ENCODE data around the gene COL4A2. TPM values are rescaled to one million over a fixed set of nuclear protein-coding genes. Genes with fewer than 3 reads are reported as not detected.
"Not testable (repeated sequence)": the region's sequence is repeated elsewhere in the genome, so short reads cannot be mapped to it uniquely, and the experiment has no call there.

The COL4A2 gene
- total and polyA plus RNA-seq, 3 experiments from 2014 or later, result not detected

- H3K27me3 ChIP-seq (ENCODE audit: insufficient read depth, low read length, poor library complexity, severe bottlenecking), result no peaks in the 10 kb centered on the region
- DNase-seq, result no peak
- no peaks in the 10 kb centered on the region for H3K36me3 Mint-ChIP-seq
- H3K9me3 ChIP-seq (ENCODE audit: low read length), result no peaks in the 10 kb centered on the region
- no peaks in the 10 kb centered on the region for H3K4me1 Mint-ChIP-seq
- no peaks in the 10 kb centered on the region for H3K9me3 Mint-ChIP-seq
- no peak overlapping the region for H3K4me3 ChIP-seq (ENCODE audit: low read length)
- ChIA-PET POLR2A (no interaction called here), CTCF (no interaction called here)
- H3K4me1 ChIP-seq (ENCODE audit: insufficient read depth, low read length), result no peaks in the 10 kb centered on the region
- no peak overlapping the region for H3K27ac Mint-ChIP-seq
- H3K36me3 ChIP-seq (ENCODE audit: insufficient read depth, low read length), result no peaks in the 10 kb centered on the region
- H3K27ac ChIP-seq (ENCODE audit: low read depth, low read length), result no peak overlapping the region
- H3K27me3 Mint-ChIP-seq, result peaks cover 4 to 7% of the 10 kb centered on the region in 2 donors
- H3K4me3 Mint-ChIP-seq, result no peak overlapping the region
Observed at GRCh38 chr13:110486061-110486715, 179.1 kb downstream of the COL4A2 start.

GRCh38 chr13:110486880-110487279 is 179.8 kb downstream of the COL4A2 start:
- H3K4me1 ChIP-seq (ENCODE audit: insufficient read depth, low read length); H3K27ac Mint-ChIP-seq; H3K27ac ChIP-seq (ENCODE audit: low read depth, low read length); H3K36me3 ChIP-seq (ENCODE audit: insufficient read depth, low read length); H3K36me3 Mint-ChIP-seq; POLR2A ChIA-PET; DNase-seq; H3K4me3 ChIP-seq (ENCODE audit: low read length); H3K27me3 ChIP-seq (ENCODE audit: insufficient read depth, low read length, poor library complexity, severe bottlenecking); H3K9me3 ChIP-seq (ENCODE audit: low read length); H3K4me1 Mint-ChIP-seq; H3K4me3 Mint-ChIP-seq; H3K27me3 Mint-ChIP-seq; H3K9me3 Mint-ChIP-seq: not testable (repeated sequence)
- CTCF ChIA-PET, result interaction anchor here (1.0 kb wide), 1 partner anchor 31 kb away, joined by 3 read pairs; no protein-coding TSS in a partner anchor

GRCh38 chr13:110490009-110490770 is 183.1 kb downstream of the COL4A2 start:
- ChIA-PET POLR2A (no interaction called here), CTCF (no interaction called here)
- Histone ChIP-seq H3K36me3 (ENCODE audit: insufficient read depth, low read length) (no peaks in the 10 kb centered on the region), H3K4me1 (ENCODE audit: insufficient read depth, low read length) (no peaks in the 10 kb centered on the region), H3K27ac (ENCODE audit: low read depth, low read length) (no peak overlapping the region), H3K9me3 (ENCODE audit: low read length) (no peaks in the 10 kb centered on the region), H3K4me3 (ENCODE audit: low read length) (no peak overlapping the region), H3K27me3 (ENCODE audit: insufficient read depth, low read length, poor library complexity, severe bottlenecking) (no peaks in the 10 kb centered on the region)
- DNase-seq, result no peak
- no peaks in the 10 kb centered on the region for H3K9me3 Mint-ChIP-seq
- H3K27me3 Mint-ChIP-seq, result peaks cover 0 to 2% of the 10 kb centered on the region in 2 donors
- H3K4me1 Mint-ChIP-seq, result no peaks in the 10 kb centered on the region
- H3K27ac Mint-ChIP-seq, result no peak overlapping the region
- no peaks in the 10 kb centered on the region for H3K36me3 Mint-ChIP-seq
- no peak overlapping the region for H3K4me3 Mint-ChIP-seq

- CTCF ChIA-PET, result no interaction called here
- H3K27me3 ChIP-seq (ENCODE audit: insufficient read depth, low read length, poor library complexity, severe bottlenecking), result no peaks in the 10 kb centered on the region
Observed at GRCh38 chr13:110491869-110492678, 185.0 kb downstream of the COL4A2 start.

GRCh38 chr13:110492679-110493593 is 185.9 kb downstream of the COL4A2 start:
- peaks cover 0 to 2% of the 10 kb centered on the region in 2 donors for H3K27me3 Mint-ChIP-seq
- ChIA-PET CTCF (no interaction called here), POLR2A (no interaction called here)
- no peaks in the 10 kb centered on the region for H3K36me3 Mint-ChIP-seq
- H3K27ac ChIP-seq (ENCODE audit: low read depth, low read length), result no peak overlapping the region
- H3K9me3 Mint-ChIP-seq, result peaks cover 0 to 1% (median 0%) of the 10 kb centered on the region in 5 donors
- H3K36me3 ChIP-seq (ENCODE audit: insufficient read depth, low read length), result no peaks in the 10 kb centered on the region
- no peaks in the 10 kb centered on the region for H3K9me3 ChIP-seq (ENCODE audit: low read length)
- no peaks in the 10 kb centered on the region for H3K4me1 ChIP-seq (ENCODE audit: insufficient read depth, low read length)
- no peak overlapping the region for H3K4me3 ChIP-seq (ENCODE audit: low read length)
- H3K4me1 Mint-ChIP-seq, result no peaks in the 10 kb centered on the region
- no peak overlapping the region for H3K27ac Mint-ChIP-seq
- no peak overlapping the region for H3K4me3 Mint-ChIP-seq
- no peaks in the 10 kb centered on the region for H3K27me3 ChIP-seq (ENCODE audit: insufficient read depth, low read length, poor library complexity, severe bottlenecking)
- DNase-seq, result no peak

More at GRCh38 chr13:110491869-110492678, 185.0 kb downstream of the COL4A2 start:
- H3K27ac ChIP-seq (ENCODE audit: low read depth, low read length), result no peak overlapping the region
- no peak overlapping the region for H3K4me3 ChIP-seq (ENCODE audit: low read length)
- Mint-ChIP-seq H3K27me3 (peaks cover 0 to 2% of the 10 kb centered on the region in 2 donors), H3K27ac (no peak overlapping the region), H3K36me3 (no peaks in the 10 kb centered on the region), H3K9me3 (peaks cover 0 to under 1% (median 0%) of the 10 kb centered on the region in 5 donors), H3K4me1 (no peaks in the 10 kb centered on the region), H3K4me3 (no peak overlapping the region)
- DNase-seq, result no peak
- H3K36me3 ChIP-seq (ENCODE audit: insufficient read depth, low read length), result no peaks in the 10 kb centered on the region
- H3K4me1 ChIP-seq (ENCODE audit: insufficient read depth, low read length), result no peaks in the 10 kb centered on the region
- POLR2A ChIA-PET, result no interaction called here
- no peaks in the 10 kb centered on the region for H3K9me3 ChIP-seq (ENCODE audit: low read length)

GRCh38 chr13:110493613-110494012 is 186.5 kb downstream of the COL4A2 start:
- Mint-ChIP-seq H3K36me3 (no peaks in the 10 kb centered on the region), H3K4me1 (no peaks in the 10 kb centered on the region), H3K4me3 (no peak overlapping the region), H3K9me3 (peaks cover 0 to 1% (median 0%) of the 10 kb centered on the region in 5 donors), H3K27me3 (peaks cover 0 to 2% of the 10 kb centered on the region in 2 donors), H3K27ac (no peak overlapping the region)
- H3K4me3 ChIP-seq (ENCODE audit: low read length), result no peak overlapping the region
- ChIA-PET POLR2A (no interaction called here), CTCF (no interaction called here)
- H3K27ac ChIP-seq (ENCODE audit: low read depth, low read length), result no peak overlapping the region
- no peaks in the 10 kb centered on the region for H3K27me3 ChIP-seq (ENCODE audit: insufficient read depth, low read length, poor library complexity, severe bottlenecking)
- no peaks in the 10 kb centered on the region for H3K9me3 ChIP-seq (ENCODE audit: low read length)
- H3K36me3 ChIP-seq (ENCODE audit: insufficient read depth, low read length), result no peaks in the 10 kb centered on the region
- no peaks in the 10 kb centered on the region for H3K4me1 ChIP-seq (ENCODE audit: insufficient read depth, low read length)
- no peak for DNase-seq

GRCh38 chr13:110495376-110495775 is 188.3 kb downstream of the COL4A2 start:
- DNase-seq, result no peak
- Mint-ChIP-seq H3K36me3 (no peaks in the 10 kb centered on the region), H3K27ac (no peak overlapping the region), H3K4me1 (no peaks in the 10 kb centered on the region), H3K9me3 (peaks cover 0 to 4% (median 1%) of the 10 kb centered on the region in 5 donors), H3K4me3 (no peak overlapping the region), H3K27me3 (peaks cover 0 to 2% of the 10 kb centered on the region in 2 donors)
- Histone ChIP-seq H3K9me3 (ENCODE audit: low read length) (no peaks in the 10 kb centered on the region), H3K4me3 (ENCODE audit: low read length) (no peak overlapping the region), H3K27me3 (ENCODE audit: insufficient read depth, low read length, poor library complexity, severe bottlenecking) (no peaks in the 10 kb centered on the region), H3K4me1 (ENCODE audit: insufficient read depth, low read length) (no peaks in the 10 kb centered on the region), H3K36me3 (ENCODE audit: insufficient read depth, low read length) (no peaks in the 10 kb centered on the region), H3K27ac (ENCODE audit: low read depth, low read length) (no peak overlapping the region)
- ChIA-PET CTCF (no interaction called here), POLR2A (no interaction called here)
